NCI-H1436 treated with DMSO at 0.1 percent for 48 hours (cell line): ENCODE measurements around the gene MGAT4B.
"Not testable (repeated sequence)": the region's sequence is repeated elsewhere in the genome, so short reads cannot be mapped to it uniquely, and the experiment has no call there.

Source experiments
- DNase-seq: peaks from one replicate; lab custom pipeline; 2025; lab: John Stamatoyannopoulos, UW

Gene MGAT4B

GRCh38 chr5:179794171-179794570 is 12.5 kb downstream of the MGAT4B start:
- no peak for DNase-seq

- no peak for DNase-seq
Measured at GRCh38 chr5:179793468-179794139, 13.1 kb downstream of the MGAT4B start, which contains the start of gene LTC4S. Gene LTC4S, plus strand, starts transcription at chr5:179793986. Its CDS starts 95 bp downstream, at chr5:179794081.

GRCh38 chr5:179792612-179793467 is 13.8 kb downstream of the MGAT4B start:
- no peak for DNase-seq

GRCh38 chr5:179791881-179792611 is 14.6 kb downstream of the MGAT4B start:
- no peak for DNase-seq

- not testable (repeated sequence) for DNase-seq
Measured at GRCh38 chr5:179789278-179789677, 17.4 kb downstream of the MGAT4B start.

GRCh38 chr5:179788193-179788854 is 18.3 kb downstream of the MGAT4B start:
- DNase-seq = no peak

- DNase-seq = no peak
Measured at GRCh38 chr5:179786861-179787260, 19.8 kb downstream of the MGAT4B start.

GRCh38 chr5:179783128-179783527 is 23.5 kb downstream of the MGAT4B start:
- no peak for DNase-seq

GRCh38 chr5:179781846-179782245 is 24.8 kb downstream of the MGAT4B start:
- DNase-seq = no peak

GRCh38 chr5:179780362-179780761 is 26.3 kb downstream of the MGAT4B start:
- DNase-seq = no peak

- DNase-seq = no peak
Measured at GRCh38 chr5:179779826-179780225, 26.8 kb downstream of the MGAT4B start.

GRCh38 chr5:179778591-179778990 is 28.1 kb downstream of the MGAT4B start:
- DNase-seq = no peak

GRCh38 chr5:179777909-179778308 is 28.8 kb downstream of the MGAT4B start:
- no peak for DNase-seq

GRCh38 chr5:179777456-179777855 is 29.2 kb downstream of the MGAT4B start:
- no peak for DNase-seq

GRCh38 chr5:179776411-179776938 is 30.2 kb downstream of the MGAT4B start:
- DNase-seq = no peak

- no peak for DNase-seq
Measured at GRCh38 chr5:179774442-179774841, 32.2 kb downstream of the MGAT4B start.

- DNase-seq = no peak
Measured at GRCh38 chr5:179773686-179774040, 33.0 kb downstream of the MGAT4B start.

- no peak for DNase-seq
Measured at GRCh38 chr5:179772351-179772750, 34.3 kb downstream of the MGAT4B start.

- no peak for DNase-seq
Measured at GRCh38 chr5:179771311-179771895, 35.3 kb downstream of the MGAT4B start.

GRCh38 chr5:179769796-179770195 is 36.9 kb downstream of the MGAT4B start:
- DNase-seq = no peak

- DNase-seq = no peak
Measured at GRCh38 chr5:179769271-179769670, 37.4 kb downstream of the MGAT4B start.
